HG03097 (cell line): ENCODE measurements around the gene DMKN.
A peak's percentile ranks its signal among the peaks of the same experiment; 100 is the strongest.
"Not testable (repeated sequence)": the region's sequence is repeated elsewhere in the genome, so short reads cannot be mapped to it uniquely, and the experiment has no call there.

Experiments
- ATAC-seq: cut with Tn5 transposase; IDR thresholded peaks from one replicate; pipeline ENCODE4 v1.9.1; 2021; ENCODE audit not compliant: unreplicated experiment, low FRiP score

DMKN gene

DNA sequence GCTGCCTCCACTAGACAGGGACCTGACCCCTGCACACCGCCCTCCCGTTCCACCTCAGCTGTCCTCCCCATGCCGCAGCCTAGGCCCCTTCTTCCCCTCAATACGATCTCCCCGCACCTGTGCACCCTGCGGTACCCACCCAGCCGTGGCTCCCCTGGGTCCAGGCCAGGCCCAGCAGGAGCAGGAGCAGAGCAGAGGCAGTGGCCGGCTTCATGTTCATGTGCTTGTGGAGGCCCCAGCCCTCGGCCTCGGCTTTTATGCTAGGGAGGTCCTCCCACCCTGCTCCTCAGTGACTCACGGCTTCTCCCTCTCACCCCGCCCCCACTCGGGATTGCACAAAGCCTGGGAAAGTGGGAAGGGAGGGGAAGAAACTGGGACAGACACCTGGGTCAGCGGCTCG lies 11.8 kb downstream of the DMKN start:
- no peak for ATAC-seq

DNA sequence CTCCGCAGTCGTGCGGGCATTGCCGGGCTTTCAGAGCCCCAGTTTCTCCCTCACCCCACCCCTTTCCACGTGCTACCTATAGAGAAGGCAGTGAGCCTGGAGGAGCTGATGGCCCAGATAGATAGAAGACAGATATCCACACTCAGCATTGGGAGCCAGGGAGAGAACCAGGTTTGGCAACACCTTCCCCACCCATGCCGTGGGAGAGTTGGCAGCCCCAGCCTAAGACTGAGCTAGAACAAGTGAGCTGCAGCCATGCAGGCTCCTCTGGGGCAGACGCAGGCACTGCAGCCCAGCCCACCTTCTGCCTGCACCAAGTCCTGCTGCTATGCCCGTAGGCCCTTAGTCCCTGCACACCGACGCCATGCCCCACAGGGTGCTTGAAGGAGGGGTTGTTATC lies 12.8 kb downstream of the DMKN start:
- ATAC-seq = no peak

DNA sequence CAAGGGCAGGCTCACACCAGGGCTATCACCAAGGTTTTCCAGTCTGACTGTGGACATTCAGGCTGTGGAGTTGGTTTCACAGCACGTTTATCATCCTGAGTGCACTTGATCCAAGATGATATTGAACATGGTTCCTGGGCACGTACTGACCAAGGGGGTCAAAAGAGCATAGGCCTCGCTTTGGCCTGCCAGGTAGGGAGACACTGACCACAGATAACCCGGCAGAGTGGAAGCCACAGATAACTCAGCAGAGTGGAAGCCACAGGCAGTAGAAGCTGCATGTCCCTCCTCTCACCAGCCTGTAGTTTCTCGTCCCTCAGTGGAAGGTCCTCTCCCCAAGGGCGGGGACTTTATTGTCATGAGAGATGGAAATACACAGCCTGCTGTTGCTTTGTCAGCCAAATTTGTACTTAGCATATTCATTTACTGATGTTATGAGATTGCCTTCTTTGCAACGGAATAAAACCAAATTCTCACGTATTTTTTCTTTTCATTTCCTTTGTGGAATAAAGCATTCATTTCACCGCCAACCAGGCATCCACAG lies 14.4 kb downstream of the DMKN start:
- no peak for ATAC-seq

DNA sequence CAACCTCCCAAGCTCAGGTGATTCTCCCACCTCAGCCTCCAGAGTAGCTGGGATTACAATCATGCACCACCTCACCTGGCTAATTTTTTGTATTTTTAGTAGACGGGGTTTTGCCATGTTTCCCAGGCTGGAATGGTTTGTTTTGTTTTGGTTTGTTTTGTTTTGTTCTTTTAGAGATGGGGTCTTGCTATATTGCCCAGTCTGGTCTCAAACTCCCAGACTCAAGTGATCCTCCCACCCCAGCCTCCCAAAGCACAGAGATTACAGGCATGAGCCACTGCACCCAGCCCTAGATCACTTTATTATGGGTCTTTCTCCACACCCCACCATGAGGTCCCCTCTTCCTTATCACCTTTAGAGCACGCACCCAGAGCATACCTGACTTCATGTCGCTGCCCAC lies 15.2 kb downstream of the DMKN start:
- no peak for ATAC-seq

DNA sequence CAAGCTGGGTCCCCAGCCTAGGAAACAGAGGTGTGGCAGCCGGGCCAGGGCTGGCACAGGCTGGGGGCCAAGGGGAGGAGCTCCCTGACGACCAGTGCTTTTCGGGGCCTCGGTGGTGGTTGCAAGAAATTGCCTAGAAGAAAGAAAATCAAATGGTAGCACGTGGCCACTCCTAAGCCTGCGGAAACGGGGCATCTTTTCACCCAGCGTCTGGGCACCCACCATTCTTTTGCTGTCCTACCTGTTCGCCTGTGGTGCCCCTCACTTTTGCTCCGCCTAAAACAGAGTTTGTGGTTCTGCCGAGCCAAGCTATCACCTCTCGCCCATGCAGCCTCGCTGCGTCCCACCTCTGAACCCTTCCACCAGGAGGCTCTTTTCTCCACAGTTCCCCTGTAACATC lies 16.0 kb downstream of the DMKN start:
- ATAC-seq = no peak

DNA sequence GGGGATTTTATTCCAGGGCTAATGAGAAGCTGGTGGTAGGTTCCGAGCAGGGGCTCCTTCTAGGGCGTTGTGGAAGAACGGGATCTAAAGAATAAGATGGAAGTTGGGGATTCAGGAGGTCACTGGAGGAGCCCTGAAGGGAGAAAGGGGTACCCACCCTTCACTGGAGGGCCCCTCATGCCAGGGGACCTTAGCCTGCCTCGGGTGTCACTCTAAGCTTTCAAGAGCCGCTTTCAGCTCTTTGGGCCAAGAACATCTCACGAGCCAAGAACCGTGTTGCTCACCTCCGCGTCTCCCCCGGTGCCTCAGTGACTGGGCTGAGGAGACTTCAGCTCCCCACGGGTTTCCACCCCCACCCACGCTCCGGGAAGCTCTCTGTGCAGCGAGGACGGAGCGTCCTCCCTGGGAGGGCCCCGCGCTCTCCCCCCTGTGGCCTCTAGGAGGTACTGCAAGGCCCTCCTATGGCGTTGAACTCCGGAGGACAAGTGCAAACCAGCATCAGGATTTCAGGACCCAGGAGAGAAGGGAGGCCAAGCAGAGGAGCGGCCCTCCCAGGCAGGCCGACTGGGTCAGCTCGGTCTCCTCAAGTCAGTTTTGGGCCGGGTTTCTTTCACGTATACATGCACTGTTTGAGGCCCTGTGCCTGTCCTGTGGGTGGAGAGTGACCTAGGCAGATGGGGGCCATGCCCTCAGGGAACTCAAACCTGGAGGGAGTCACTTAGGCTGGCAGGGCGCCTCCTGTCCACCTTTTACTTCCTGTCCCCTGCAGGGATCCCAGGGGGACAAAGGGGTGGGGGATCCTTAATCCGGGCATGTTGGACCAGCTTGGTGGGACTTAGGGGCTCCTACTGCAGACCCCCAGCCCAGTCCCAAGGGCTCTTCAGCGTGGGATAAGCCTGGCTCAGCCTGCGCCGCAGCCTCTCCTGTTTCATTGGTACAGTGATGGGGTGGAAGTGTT lies 18.1 kb downstream of the DMKN start:
- no peak for ATAC-seq

DNA sequence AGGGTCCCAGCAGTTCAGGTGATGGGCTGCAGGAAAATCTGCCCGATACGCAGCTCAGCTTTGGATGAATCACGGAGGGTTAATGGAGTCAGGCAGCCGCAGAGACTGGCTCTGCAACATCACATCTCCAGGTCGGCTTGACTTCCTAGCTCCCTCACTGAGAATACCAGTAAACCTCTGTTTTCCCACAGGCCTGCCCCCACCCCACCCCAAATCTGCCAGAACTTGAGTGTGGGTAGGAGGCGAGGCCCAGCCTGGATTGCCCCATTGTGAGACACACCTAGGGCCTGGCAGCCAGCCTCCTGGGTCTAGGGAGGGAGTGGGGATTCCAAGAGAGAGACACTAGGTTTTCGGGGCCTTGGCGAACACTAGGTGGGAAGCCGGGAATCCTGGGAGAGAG lies 19.5 kb downstream of the DMKN start:
- ATAC-seq = no peak

DNA sequence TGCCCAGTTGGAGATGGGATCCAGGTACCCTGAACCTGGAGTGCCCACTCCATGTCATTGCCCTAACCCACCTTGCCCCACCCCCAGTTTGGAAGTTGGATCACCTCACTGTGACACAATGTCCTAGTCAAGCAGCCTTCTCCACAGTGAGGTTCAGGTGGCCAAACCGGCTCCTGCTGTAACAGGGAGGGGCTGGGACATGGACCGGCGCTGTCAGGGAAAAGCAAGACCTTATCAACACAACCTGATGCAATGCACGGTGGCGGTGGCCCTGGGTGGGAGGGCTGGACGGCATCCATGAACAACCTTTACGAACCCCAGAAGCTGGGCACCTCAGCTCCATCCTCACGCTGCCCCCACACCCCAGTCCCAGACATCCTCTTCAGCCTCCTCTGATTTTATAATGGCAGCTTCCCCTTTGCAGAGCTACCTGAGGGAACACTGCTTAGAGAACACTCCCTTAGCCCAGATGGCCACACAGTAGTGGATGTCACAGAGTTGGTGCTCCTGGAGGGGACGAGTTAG lies 21.6 kb downstream of the DMKN start:
- ATAC-seq = no peak

DNA sequence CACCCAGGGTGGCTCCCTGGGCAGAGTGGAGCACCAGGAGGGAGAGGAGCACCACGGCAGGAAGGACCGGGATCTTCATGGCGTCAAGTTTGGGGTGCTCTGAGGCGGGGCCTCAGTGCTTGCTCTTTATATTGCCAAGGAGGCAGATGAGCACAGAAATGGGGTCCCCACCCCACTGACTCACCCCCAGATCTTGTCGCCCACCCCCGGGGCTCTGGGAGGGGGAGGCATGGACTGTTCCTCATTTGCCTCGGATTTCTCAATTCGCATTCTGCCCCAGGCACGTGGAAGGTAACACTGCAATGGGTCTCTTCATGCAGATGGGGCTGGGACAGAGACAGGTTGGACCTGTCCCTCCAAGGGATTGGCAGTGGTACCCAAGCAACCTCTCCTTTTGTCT lies 23.1 kb downstream of the DMKN start, which contains the start of gene KRTDAP:
Gene KRTDAP (minus strand): TSS at position 101 of the 400 bp plus-strand sequence. CDS start 22 bp downstream, at position 79.
- no peak for ATAC-seq

DNA sequence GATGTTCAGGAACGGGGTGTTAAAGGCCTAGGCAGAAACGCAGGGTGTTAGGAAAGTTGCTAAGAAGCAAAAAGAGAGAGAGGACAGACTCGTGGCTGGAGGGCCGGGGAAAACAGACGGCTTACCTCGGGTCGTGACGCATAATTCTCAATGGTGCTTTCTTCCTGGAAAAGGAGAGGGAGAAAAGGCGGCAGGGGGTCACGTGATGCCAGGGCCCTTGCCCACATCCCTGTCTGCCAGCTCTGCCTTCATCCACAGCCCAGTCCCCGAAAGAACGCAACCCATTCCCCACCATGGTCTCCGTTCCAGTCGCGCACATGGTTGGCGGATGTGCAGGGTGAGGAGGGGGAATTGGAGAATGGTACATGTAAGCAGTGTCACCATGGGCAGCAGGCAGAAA lies 24.8 kb downstream of the DMKN start:
- ATAC-seq = no peak

DNA sequence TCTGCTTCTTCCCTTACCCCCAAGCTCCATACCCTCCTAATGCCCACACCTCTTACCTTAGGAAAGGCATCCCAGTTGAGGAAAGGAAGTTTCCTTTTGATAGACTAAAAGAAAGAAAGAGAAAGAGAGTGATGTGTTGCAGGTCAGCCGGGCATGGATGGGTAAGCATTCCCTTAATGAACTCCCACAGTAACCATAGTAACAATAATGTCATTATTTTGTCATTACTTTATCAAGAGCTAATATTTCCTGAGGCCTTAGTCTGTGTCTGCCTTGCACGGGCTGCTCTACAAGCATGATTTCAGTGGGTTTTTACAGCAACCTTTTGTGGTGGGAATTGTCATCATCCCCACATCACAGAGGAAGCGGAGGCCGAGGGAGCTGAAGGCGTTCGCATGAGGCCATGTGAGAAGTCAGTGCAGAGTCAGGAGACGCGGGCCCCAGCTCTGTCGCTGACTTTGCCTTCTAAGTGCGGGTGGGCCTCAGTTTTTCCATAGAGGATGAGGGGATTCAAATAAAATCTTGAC lies 25.7 kb downstream of the DMKN start:
- ATAC-seq = no peak

DNA sequence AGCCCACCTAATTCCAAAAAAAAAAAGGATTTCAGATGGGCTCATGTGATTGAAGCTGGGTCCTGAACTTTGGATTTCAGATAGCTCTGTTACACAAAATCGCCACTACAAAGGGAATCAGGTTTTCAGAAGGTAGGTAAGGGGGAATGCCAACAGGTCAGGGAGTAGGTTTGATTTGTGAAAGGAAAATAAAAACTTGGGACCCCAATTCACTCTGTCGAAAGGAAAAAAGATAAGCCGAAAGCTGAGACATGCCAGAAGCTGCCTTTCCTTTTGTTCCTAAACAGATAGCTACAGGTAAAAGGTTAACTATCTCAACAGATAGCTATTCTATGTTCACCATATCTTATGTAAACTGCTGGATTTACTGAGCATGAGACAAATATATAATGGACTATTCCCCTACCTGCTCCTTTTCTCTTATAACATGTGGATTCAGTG lies 27.2 kb downstream of the DMKN start:
- ATAC-seq = no peak

DNA sequence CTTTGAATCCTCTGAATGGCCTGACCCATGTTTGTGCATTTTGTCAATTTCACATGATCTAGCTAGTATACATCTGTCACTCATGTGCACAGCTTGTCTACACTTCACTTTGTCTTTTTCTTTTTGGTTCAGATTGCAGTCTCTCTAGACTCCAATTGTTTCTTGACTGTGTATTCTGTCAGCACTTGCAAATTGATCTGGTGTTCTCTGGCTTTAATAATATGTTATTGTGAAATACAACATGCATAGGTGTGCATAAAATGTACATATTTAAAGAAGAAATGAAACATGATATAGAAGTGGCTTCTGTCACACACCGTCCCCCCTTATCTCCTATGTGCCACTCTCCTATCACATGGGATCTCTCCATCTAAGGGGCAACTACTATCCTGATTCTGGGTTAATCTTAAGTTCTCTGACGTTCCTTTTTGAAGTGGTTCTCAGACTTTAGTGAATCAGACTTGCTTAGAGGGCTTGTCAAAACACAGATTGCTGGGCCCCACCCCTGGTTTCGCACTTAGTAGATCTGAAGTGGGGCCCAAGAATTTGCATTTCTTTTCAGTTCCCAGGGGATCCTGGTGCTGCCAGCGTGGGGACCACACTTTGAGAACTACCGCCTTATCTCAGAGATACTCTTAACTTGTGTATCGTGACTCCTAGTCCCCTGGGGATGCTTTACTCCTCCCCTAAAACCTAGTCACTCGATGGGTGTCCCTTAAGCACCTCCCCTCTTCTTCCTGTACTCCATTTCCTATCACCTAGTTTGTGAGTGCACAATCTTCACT lies 29.0 kb downstream of the DMKN start:
- peak; percentile 55 for ATAC-seq

DNA sequence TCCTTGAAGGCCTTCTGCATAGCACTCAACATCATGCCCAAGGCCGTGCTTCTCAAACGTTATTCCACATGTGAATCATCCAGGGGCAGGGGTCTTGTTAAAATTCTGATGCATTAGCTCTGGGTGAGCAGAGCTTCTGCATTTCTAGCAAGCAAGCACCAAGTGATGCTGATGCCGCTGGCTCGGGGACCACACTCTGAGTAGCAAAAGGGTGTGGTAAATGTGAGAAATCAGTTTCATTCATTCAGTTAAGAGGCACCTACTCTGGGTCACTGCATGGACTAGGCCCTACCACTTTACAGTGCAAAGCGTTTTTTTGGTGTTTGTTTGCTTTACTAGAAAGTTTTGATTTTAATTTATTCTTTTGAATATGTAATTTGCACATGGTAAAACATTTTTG lies 30.4 kb downstream of the DMKN start:
- ATAC-seq = no peak

DNA sequence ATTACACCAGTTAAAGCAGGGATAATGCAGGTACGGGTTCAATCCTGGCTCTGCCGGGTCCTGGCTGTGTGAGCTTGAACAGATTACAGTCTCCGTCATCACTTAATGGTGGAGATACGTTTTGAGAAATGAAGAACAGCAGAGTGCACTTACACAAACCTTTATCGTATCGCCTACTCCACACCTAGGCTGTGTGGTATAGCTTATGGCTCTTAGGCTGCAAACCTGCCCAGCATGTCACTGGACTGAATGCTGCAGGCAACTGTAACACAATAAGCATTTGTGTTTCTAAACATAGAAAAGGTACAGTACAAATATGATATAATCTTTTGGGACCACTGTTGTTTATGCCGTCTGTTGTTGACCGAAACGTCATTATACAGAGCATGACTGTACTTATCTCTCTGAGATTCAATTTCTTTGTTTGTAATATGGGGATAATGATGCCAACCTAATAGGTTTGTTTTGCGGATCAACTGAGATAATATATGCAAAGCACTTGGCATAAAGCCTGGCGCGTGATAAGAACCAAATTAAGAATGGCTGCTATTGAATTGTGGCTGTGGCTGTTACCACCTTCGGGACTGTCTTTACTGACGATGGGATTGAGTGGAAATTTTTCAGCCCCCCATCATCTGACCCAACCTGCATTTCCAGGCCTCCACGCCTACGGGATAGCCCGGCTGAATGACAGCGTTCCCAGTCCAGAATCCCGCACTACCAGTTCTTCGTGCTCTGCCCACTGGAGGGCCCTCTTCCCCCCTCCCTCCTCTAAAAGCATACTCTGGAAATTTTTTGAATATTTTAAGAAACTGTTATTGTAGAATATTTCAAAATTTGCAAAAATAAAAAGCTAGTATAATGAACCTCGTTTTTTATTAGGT lies 34.4 kb downstream of the DMKN start:
- no peak for ATAC-seq

DNA sequence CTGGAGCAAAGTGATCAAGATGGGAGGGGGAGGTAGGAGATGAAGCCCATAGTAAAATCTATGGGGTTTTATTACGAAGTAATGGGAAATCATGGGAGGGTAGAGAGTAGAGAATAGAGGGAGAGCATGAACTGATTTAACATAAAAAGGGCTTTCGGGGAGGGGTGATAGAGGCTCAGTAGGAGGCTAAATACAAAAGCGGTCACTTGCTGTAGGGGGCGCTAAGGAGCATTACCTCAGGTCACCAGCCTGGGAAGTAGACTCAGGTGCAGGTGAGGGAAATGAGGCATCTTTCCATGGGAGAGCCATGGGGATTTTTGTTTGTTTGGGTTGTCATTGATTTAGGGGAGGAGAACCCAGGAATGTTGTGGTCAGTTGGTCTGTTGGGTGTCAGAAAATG lies 37.3 kb downstream of the DMKN start:
- no peak for ATAC-seq

DNA sequence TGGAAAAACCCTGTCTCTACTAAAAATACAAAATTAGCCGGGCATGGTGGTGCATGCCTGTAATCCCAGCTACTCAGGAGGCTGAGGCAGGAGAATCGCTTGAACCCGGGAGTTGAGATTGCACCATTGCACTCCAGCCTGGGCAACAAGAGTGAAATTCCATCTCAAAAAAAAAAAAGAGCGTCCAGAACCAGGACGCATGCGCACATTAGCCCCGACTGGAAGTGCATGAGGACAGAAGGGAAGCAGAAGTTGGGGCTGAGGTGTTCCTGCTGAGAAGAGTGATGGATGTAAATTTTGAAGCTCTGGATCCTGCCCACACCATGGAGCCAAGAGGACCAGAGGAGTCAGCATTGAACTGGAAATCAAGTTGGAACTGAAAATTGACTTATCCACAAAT lies 38.9 kb downstream of the DMKN start:
- ATAC-seq = not testable (repeated sequence)

DNA sequence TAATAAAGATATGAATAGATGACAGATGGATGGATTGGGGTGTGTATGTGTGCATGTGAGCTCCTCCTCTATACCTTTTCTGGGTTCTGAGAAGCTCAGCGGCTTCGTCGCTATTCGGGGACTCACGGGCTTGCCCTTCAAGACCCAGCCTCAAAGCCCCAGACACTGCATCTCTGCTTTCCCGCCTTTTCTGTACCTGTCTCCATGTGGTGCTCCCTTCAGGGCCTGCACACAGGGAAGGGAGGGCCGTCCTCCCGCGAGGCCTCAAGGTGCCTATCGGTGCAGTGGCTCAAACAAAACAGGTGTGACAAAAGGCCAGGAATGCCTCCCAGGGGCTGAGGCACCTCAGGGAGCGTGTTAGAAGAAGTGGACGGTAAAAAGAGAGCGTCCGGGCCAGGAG lies 39.3 kb downstream of the DMKN start:
- ATAC-seq = no peak

DNA sequence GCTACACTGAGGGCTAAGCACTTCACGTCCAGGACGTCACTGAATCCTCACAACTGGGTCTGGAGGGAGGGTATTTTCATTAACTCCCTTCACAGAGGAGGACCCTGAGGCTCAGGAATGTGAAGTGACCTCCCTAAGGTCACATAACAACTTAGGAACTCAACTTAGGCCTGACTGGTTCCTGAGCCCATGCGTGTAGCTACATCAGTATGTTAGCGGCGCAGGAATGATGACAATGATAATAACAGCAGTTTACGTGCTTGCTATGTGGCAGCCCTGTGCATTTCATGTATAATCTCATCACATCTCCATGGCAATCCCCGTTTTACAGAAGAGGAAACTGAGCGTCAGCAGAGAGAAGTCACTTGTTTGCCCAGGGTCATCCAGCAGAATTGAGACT lies 41.5 kb downstream of the DMKN start:
- no peak for ATAC-seq

DNA sequence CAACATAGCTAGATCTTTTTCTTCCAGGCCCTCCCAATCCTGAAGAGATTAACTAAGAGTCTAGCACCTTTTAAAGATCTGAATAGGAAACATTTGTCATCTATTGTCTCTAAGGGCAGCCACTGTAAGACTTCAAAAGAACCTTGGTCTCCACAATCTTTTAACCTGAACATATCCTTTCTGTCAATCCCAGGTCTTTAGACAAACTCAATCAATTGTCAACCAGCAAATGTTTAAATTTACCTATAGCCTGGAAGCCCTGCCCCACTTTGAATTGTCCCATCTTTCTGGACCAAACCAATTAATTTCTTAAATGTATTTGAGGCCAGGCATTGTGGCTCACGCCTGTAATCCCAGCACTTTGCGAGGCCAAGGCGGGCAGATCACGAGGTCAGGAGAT lies 42.4 kb downstream of the DMKN start:
- not testable (repeated sequence) for ATAC-seq
